ENCODE results near the gene FLG.
"Not testable (repeated sequence)": the region's sequence is repeated elsewhere in the genome, so short reads cannot be mapped to it uniquely, and the experiment has no call there.

FLG gene

DNA sequence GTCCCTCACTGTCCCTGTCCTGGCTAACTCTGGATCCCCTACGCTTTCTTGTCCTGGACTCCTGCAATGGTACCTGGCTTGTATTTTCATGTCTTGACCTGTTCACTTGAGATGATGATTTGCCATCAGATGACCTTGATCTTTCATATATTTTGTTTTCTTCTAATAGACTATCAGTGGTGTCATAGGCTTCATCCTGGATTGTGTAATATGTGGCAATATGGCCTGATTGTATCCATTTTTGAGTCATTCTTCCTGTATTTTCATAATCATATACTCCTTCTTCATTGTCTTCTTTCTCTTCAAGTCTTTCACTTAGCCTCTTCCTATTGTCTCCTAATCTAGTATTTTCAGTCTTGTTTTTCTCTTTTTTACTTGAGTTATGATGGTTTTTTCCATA lies 11.1 kb downstream of the FLG start:
- TF ChIP-seq EZH2phosphoT487 (IDR thresholded peaks at IDR 0.05; ENCODE audit: low read length) (no peak), EZH2 (optimal IDR thresholded peaks at IDR 0.05; ENCODE audit: low read depth, low read length) (no peak)
- TF ChIP-seq, protein P1, sequence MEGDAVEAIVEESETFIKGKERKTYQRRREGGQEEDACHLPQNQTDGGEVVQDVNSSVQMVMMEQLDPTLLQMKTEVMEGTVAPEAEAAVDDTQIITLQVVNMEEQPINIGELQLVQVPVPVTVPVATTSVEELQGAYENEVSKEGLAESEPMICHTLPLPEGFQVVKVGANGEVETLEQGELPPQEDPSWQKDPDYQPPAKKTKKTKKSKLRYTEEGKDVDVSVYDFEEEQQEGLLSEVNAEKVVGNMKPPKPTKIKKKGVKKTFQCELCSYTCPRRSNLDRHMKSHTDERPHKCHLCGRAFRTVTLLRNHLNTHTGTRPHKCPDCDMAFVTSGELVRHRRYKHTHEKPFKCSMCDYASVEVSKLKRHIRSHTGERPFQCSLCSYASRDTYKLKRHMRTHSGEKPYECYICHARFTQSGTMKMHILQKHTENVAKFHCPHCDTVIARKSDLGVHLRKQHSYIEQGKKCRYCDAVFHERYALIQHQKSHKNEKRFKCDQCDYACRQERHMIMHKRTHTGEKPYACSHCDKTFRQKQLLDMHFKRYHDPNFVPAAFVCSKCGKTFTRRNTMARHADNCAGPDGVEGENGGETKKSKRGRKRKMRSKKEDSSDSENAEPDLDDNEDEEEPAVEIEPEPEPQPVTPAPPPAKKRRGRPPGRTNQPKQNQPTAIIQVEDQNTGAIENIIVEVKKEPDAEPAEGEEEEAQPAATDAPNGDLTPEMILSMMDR (IDR thresholded peaks at IDR 0.05; ENCODE audit: low read length), result no peak
- Histone ChIP-seq H4K20me1 (ENCODE audit: insufficient read depth, low read length) (no peaks in the 10 kb centered on the region), H3K27ac (ENCODE audit: low read length) (no peak overlapping the region), H3K27me3 (replicated peaks; ENCODE audit: insufficient read depth, low read length) (no peaks in the 10 kb centered on the region), H3K9ac (ENCODE audit: low read length) (no peak overlapping the region), H3K79me2 (ENCODE audit: low read length) (no peaks in the 10 kb centered on the region), H2AFZ (ENCODE audit: low read length) (no peak overlapping the region), H3K9me2 (replicated peaks; ENCODE audit: insufficient read depth, low read length) (no peaks in the 10 kb centered on the region), H3K4me1 (ENCODE audit: low read length) (no peaks in the 10 kb centered on the region), H3K9me3 (replicated peaks; ENCODE audit: insufficient read depth, low read length) (no peaks in the 10 kb centered on the region), H3K36me3 (replicated peaks; ENCODE audit: insufficient read depth, low read length) (no peaks in the 10 kb centered on the region), H3K4me3 (ENCODE audit: low read length) (no peak overlapping the region), H3F3A (ENCODE audit: insufficient read depth, low read length) (no peaks in the 10 kb centered on the region), H3K4me2 (ENCODE audit: low read depth, low read length) (no peak overlapping the region)
- DNase-seq, result no peak

- Histone ChIP-seq H3K4me2 (ENCODE audit: low read depth, low read length) (no peak overlapping the region), H3K79me2 (ENCODE audit: low read length) (no peaks in the 10 kb centered on the region), H3K4me3 (ENCODE audit: low read length) (no peak overlapping the region), H3K36me3 (replicated peaks; ENCODE audit: insufficient read depth, low read length) (no peaks in the 10 kb centered on the region), H3K9me2 (replicated peaks; ENCODE audit: insufficient read depth, low read length) (no peaks in the 10 kb centered on the region), H3K9ac (ENCODE audit: low read length) (no peak overlapping the region), H3K9me3 (replicated peaks; ENCODE audit: insufficient read depth, low read length) (no peaks in the 10 kb centered on the region), H2AFZ (ENCODE audit: low read length) (no peak overlapping the region), H3F3A (ENCODE audit: insufficient read depth, low read length) (no peaks in the 10 kb centered on the region), H3K27ac (ENCODE audit: low read length) (no peak overlapping the region), H4K20me1 (ENCODE audit: insufficient read depth, low read length) (no peaks in the 10 kb centered on the region), H3K4me1 (ENCODE audit: low read length) (no peaks in the 10 kb centered on the region), H3K27me3 (replicated peaks; ENCODE audit: insufficient read depth, low read length) (no peaks in the 10 kb centered on the region)
- no peak for TF ChIP-seq EZH2 (optimal IDR thresholded peaks at IDR 0.05; ENCODE audit: low read depth, low read length)
- no peak for TF ChIP-seq EZH2phosphoT487 (IDR thresholded peaks at IDR 0.05; ENCODE audit: low read length)
- TF ChIP-seq, protein P1 (IDR thresholded peaks at IDR 0.05; ENCODE audit: low read length), result no peak
- DNase-seq, result no peak
Observed at GRCh38 chr1:152313319-152313801, 11.7 kb downstream of the FLG start.

- not testable (repeated sequence) for H3K27ac ChIP-seq (ENCODE audit: low read length); H3F3A ChIP-seq (ENCODE audit: insufficient read depth, low read length); DNase-seq; H3K79me2 ChIP-seq (ENCODE audit: low read length); H3K4me3 ChIP-seq (ENCODE audit: low read length); H3K9me3 ChIP-seq (replicated peaks; ENCODE audit: insufficient read depth, low read length); H3K4me1 ChIP-seq (ENCODE audit: low read length); H4K20me1 ChIP-seq (ENCODE audit: insufficient read depth, low read length); H3K9ac ChIP-seq (ENCODE audit: low read length); H2AFZ ChIP-seq (ENCODE audit: low read length); H3K9me2 ChIP-seq (replicated peaks; ENCODE audit: insufficient read depth, low read length); H3K36me3 ChIP-seq (replicated peaks; ENCODE audit: insufficient read depth, low read length); H3K27me3 ChIP-seq (replicated peaks; ENCODE audit: insufficient read depth, low read length); H3K4me2 ChIP-seq (ENCODE audit: low read depth, low read length)
Observed at GRCh38 chr1:152312169-152312568, 12.9 kb downstream of the FLG start.

DNA sequence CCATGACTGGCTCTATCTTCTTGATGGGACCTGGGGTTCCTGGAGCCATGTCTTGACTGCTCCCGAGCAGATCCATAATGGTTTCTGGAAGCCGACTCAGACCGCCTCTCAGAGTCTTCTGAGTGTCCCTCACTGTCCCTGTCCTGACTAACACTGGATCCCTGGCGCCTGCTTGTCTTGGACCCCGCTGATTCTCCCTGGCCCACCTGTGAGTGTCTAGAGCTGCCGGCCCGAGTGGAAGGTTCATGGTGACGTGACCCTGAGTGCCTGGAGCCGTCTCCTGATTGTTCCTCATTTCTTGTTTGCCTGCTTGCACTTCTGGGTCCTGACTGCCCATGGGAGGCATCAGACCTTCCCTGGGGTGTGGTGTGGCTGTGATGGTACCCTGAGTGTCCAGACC lies 15.1 kb downstream of the FLG start:
- Histone ChIP-seq H3K9me3 (replicated peaks; ENCODE audit: insufficient read depth, low read length) (no peaks in the 10 kb centered on the region), H3K4me2 (ENCODE audit: low read depth, low read length) (no peak overlapping the region), H3K27ac (ENCODE audit: low read length) (no peak overlapping the region), H3K4me3 (ENCODE audit: low read length) (no peak overlapping the region), H2AFZ (ENCODE audit: low read length) (no peak overlapping the region), H3K9me2 (replicated peaks; ENCODE audit: insufficient read depth, low read length) (no peaks in the 10 kb centered on the region), H3K79me2 (ENCODE audit: low read length) (no peaks in the 10 kb centered on the region), H4K20me1 (ENCODE audit: insufficient read depth, low read length) (no peaks in the 10 kb centered on the region), H3K36me3 (replicated peaks; ENCODE audit: insufficient read depth, low read length) (no peaks in the 10 kb centered on the region), H3K27me3 (replicated peaks; ENCODE audit: insufficient read depth, low read length) (no peaks in the 10 kb centered on the region), H3F3A (ENCODE audit: insufficient read depth, low read length) (no peaks in the 10 kb centered on the region), H3K4me1 (ENCODE audit: low read length) (no peaks in the 10 kb centered on the region), H3K9ac (ENCODE audit: low read length) (no peak overlapping the region)
- DNase-seq, result no peak
- TF ChIP-seq EZH2phosphoT487 (IDR thresholded peaks at IDR 0.05; ENCODE audit: low read length) (no peak), EZH2 (optimal IDR thresholded peaks at IDR 0.05; ENCODE audit: low read depth, low read length) (no peak)
- TF ChIP-seq, protein P1 (IDR thresholded peaks at IDR 0.05; ENCODE audit: low read length), result no peak

DNA sequence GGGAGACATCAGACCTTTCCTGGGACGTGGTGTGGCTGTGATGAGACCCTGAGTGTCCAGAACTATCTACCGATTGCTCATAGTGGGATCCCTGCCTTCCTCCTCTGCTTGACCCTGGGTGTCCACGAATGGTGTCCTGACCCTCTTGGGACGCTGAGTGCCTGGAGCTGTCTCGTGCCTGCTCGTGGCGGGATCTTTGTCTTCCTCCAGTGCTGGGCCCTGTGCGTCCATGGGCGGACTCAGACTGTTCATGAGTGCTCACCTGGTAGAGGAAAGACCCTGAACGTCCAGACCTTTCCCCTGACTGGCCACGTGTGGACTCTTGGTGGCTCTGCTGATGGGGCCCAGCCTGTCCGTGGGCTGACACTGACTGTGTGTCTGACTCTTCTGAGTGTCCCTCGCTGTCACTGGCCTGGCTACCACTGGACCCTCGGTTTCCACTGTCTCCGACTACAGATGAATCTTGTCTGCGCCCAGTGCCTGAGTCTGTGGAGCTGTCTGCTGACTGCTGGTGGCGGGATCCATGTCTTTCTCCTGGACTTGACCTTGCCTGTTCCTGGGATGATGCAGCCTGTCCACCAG lies 15.6 kb downstream of the FLG start:
- H3K27me3 ChIP-seq (replicated peaks; ENCODE audit: insufficient read depth, low read length); H2AFZ ChIP-seq (ENCODE audit: low read length); H3K79me2 ChIP-seq (ENCODE audit: low read length); H4K20me1 ChIP-seq (ENCODE audit: insufficient read depth, low read length); H3K4me3 ChIP-seq (ENCODE audit: low read length); H3F3A ChIP-seq (ENCODE audit: insufficient read depth, low read length); H3K9me3 ChIP-seq (replicated peaks; ENCODE audit: insufficient read depth, low read length); H3K4me1 ChIP-seq (ENCODE audit: low read length); H3K9ac ChIP-seq (ENCODE audit: low read length); H3K4me2 ChIP-seq (ENCODE audit: low read depth, low read length); H3K27ac ChIP-seq (ENCODE audit: low read length); H3K36me3 ChIP-seq (replicated peaks; ENCODE audit: insufficient read depth, low read length); H3K9me2 ChIP-seq (replicated peaks; ENCODE audit: insufficient read depth, low read length); DNase-seq: not testable (repeated sequence)
